Ishikawa (cell line): ENCODE measurements around the gene LRP1-AS.

Experiments
- CEBPB ChIP-seq: IDR thresholded peaks from 2 replicates; pipeline ENCODE4 v1.6.1; 2012
- CREB1 ChIP-seq: IDR thresholded peaks from 2 replicates; pipeline ENCODE4 v1.6.1; 2012; ENCODE audit warnings: low read depth
- EGR1 ChIP-seq: IDR thresholded peaks from 2 replicates; pipeline ENCODE4 v1.6.1; 2012
- EP300 ChIP-seq: IDR thresholded peaks from 2 replicates; pipeline ENCODE4 v1.6.1; 2012; ENCODE audit warnings: borderline replicate concordance
- FOXM1 ChIP-seq: IDR thresholded peaks from 2 replicates; pipeline ENCODE4 v1.6.1; 2012; ENCODE audit warnings: low read depth, borderline replicate concordance
- NFIC ChIP-seq: IDR thresholded peaks from 2 replicates; pipeline ENCODE4 v1.6.1; 2012
- RAD21 ChIP-seq: IDR thresholded peaks from 2 replicates; pipeline ENCODE4 v1.6.1; 2012; ENCODE audit warnings: low read depth
- TAF1 ChIP-seq: IDR thresholded peaks from 2 replicates; pipeline ENCODE4 v1.6.1; 2012; ENCODE audit warnings: low read depth, mild to moderate bottlenecking
- TCF12 ChIP-seq: IDR thresholded peaks from 2 replicates; pipeline ENCODE4 v1.6.1; 2012; ENCODE audit warnings: low read depth
- TEAD4 ChIP-seq: IDR thresholded peaks from 2 replicates; pipeline ENCODE4 v1.6.1; 2012
- YY1 ChIP-seq: IDR thresholded peaks from 2 replicates; pipeline ENCODE4 v1.6.1; 2012; ENCODE audit warnings: low read depth
- ZBTB7A ChIP-seq: IDR thresholded peaks from 2 replicates; pipeline ENCODE4 v1.6.1; 2012; ENCODE audit warnings: low read depth
- TF ChIP-seq, protein P1 (sequence below): IDR thresholded peaks from 2 replicates; pipeline ENCODE4 v1.6.1; 2012
- TF ChIP-seq, protein P2 (sequence below): IDR thresholded peaks from 2 replicates; pipeline ENCODE4 v1.6.1; 2012
- TF ChIP-seq, protein P3 (sequence below): IDR thresholded peaks from 2 replicates; pipeline ENCODE4 v1.6.1; 2012; ENCODE audit warnings: low read depth, mild to moderate bottlenecking

The LRP1-AS gene

DNA sequence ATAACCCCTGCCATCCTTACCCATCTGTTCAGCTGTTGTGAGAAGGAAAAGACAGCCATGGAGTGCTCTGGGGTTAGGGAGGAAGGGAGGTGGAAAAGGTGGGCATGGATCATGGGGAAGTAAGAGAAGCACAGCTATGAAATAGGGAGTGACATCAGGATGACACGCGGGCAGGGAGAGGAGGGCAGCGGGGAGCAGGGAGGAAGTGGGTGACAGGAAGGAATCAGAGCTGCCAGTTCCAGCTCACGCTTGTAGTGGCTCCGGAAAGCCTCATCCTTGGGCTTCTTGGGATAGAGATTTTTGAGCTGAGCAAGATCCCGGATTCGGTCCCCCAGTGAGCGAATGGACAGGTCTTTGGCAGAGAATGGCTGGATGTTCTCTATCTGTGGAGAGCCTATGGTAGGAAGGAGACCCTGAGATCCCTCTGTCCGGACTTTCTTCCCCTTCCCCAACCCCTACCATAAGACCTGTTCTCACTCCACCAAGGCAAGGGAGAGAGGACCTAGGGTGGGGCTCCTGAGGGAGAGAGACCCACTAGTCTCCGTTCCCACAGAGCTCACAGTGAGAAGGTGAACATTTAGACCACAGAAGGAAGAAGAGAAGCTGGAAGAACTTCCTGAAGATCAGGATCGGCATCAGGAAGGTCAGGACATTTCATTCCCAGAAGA lies 48.2 kb downstream of the LRP1-AS start:
- TF ChIP-seq, protein P1, sequence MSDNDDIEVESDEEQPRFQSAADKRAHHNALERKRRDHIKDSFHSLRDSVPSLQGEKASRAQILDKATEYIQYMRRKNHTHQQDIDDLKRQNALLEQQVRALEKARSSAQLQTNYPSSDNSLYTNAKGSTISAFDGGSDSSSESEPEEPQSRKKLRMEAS = no peak
- TF ChIP-seq, protein P2, sequence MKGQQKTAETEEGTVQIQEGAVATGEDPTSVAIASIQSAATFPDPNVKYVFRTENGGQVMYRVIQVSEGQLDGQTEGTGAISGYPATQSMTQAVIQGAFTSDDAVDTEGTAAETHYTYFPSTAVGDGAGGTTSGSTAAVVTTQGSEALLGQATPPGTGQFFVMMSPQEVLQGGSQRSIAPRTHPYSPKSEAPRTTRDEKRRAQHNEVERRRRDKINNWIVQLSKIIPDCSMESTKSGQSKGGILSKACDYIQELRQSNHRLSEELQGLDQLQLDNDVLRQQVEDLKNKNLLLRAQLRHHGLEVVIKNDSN = no peak
- TF ChIP-seq EP300 = no peak
- no peak for TF ChIP-seq CREB1

DNA sequence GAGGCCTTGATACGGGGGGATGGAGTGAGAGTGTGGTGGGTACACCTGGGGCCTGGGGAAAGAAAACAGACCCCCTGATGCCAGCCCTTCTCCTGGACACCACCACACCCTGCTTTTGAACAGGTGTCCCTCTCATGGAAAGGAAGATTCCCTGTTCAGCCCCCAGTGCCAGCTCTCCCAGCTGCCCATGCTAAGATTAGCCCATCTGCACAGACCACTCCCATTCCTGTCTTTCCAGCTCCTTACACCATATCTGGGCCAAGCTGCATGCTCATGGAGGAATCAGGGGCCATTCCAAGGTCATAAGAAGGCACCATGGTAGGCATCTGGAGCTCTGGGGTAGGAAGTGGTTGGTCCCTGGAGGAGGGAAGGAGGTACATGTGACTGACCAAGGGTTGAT lies 48.9 kb downstream of the LRP1-AS start:
- TF ChIP-seq, protein P1 = no peak
- TF ChIP-seq FOXM1 = no peak
- no peak for TF ChIP-seq RAD21
- no peak for TF ChIP-seq CREB1

DNA sequence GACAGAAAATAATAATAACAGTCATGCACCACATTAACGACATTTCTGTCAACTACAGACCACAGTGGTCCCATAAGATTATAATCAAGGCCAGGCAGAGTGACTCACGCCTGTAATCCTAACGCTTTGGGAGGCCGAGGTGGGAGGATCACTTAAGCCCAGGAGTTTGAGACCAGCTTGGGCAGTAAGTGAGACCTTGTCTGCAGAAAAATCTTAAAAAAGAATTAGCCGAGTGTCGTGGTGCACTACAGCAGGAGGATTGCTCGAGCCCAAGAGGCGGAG lies 49.9 kb downstream of the LRP1-AS start:
- no peak for TF ChIP-seq NFIC
- TF ChIP-seq, protein P2 = no peak
- no peak for TF ChIP-seq ZBTB7A
- TF ChIP-seq, protein P1 = no peak
- no peak for TF ChIP-seq TAF1
- TF ChIP-seq TEAD4 = no peak
- no peak for TF ChIP-seq YY1
- TF ChIP-seq CEBPB = no peak
- no peak for TF ChIP-seq FOXM1
- no peak for TF ChIP-seq CREB1
- TF ChIP-seq TCF12 = no peak
- TF ChIP-seq, protein P3, sequence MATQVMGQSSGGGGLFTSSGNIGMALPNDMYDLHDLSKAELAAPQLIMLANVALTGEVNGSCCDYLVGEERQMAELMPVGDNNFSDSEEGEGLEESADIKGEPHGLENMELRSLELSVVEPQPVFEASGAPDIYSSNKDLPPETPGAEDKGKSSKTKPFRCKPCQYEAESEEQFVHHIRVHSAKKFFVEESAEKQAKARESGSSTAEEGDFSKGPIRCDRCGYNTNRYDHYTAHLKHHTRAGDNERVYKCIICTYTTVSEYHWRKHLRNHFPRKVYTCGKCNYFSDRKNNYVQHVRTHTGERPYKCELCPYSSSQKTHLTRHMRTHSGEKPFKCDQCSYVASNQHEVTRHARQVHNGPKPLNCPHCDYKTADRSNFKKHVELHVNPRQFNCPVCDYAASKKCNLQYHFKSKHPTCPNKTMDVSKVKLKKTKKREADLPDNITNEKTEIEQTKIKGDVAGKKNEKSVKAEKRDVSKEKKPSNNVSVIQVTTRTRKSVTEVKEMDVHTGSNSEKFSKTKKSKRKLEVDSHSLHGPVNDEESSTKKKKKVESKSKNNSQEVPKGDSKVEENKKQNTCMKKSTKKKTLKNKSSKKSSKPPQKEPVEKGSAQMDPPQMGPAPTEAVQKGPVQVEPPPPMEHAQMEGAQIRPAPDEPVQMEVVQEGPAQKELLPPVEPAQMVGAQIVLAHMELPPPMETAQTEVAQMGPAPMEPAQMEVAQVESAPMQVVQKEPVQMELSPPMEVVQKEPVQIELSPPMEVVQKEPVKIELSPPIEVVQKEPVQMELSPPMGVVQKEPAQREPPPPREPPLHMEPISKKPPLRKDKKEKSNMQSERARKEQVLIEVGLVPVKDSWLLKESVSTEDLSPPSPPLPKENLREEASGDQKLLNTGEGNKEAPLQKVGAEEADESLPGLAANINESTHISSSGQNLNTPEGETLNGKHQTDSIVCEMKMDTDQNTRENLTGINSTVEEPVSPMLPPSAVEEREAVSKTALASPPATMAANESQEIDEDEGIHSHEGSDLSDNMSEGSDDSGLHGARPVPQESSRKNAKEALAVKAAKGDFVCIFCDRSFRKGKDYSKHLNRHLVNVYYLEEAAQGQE = no peak
- TF ChIP-seq EP300 = no peak
- no peak for TF ChIP-seq EGR1
- TF ChIP-seq RAD21 = no peak

DNA sequence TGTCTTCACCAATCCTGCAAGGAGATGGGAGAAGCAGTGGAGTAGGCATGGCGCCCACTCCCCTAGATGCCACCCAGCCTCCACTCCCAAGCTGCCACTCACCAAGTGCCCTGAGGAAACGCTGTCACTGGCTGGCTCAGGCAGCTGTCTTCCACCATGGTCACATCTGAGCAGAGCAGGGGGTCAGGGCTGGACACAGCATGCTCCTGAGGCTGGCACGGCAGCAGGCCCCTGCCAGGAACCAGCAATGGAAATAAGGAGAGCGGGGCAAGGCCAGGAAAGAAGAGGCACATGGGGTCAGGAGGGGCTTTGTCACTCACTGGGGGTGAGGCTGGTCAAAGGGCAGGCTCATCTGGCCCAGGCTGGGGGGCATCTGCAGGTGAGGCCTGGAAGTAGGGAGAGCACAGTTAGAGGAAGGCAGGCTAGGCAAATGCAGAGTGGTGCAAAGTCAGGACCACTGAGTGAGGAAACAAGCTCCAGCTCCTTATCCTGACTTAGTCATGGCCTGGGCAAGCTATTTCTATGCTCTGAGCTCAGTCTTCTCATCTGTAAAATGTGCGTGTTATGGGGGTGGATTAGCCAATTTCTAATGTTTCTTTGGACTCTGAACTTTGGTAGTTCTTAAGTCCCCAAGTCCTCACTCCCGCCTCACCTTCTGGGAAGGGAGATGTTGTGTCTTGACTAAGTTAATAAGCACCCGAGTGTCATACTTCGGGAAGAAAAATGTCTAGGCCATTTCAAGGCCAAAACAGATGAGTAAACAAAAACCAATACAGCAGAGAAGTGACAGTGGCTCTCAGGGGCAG lies 50.5 kb downstream of the LRP1-AS start:
- TF ChIP-seq FOXM1 = no peak
- no peak for TF ChIP-seq NFIC
- TF ChIP-seq, protein P3 = no peak
- no peak for TF ChIP-seq EGR1
- TF ChIP-seq YY1 = no peak
- TF ChIP-seq TEAD4 = no peak
- no peak for TF ChIP-seq RAD21
- TF ChIP-seq, protein P2 = no peak
- no peak for TF ChIP-seq CEBPB
- TF ChIP-seq TCF12 = no peak
- no peak for TF ChIP-seq EP300
- no peak for TF ChIP-seq TAF1
- no peak for TF ChIP-seq ZBTB7A
- TF ChIP-seq, protein P1 = no peak
- TF ChIP-seq CREB1 = no peak

DNA sequence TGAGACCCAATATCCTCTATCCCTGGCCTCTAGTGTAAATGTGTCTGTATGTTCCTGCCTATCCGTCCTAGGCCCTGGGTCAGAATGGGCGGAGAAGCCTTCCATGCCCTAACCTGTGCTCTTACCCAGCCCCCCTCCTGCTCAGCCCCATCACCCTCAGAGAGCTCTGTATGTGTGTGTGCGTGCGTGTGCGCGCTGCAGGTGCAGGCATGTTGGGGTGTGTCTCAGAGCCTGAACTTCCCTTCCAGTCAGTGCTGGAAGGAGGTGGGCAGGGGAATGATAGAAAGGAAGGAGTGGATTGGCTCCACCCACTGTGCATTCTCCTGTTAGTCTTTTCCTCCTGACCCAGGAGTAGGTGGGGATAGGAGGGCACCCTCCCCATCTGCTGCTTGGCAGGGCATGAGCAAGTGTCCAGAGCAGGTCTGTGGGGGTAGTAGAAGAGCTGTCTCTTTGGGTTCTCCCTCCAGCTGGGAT lies 51.3 kb downstream of the LRP1-AS start:
- TF ChIP-seq TAF1 = no peak
- TF ChIP-seq, protein P1 = no peak
- TF ChIP-seq YY1 = no peak
- no peak for TF ChIP-seq ZBTB7A
- TF ChIP-seq EP300 = no peak
